Gastrocnemius medialis (tissue), 4 donors: ENCODE results near the gene OXA1L.

ENCODE experiments used
- CTCF ChIP-seq, 5 experiments: fragments of 450-650 bp in 3 of 5; fragments of 200-600 bp in 2 of 5; sonication (generic) in 2 of 5; IDR thresholded peaks in 4 of 5; conservative IDR thresholded peaks in 1 of 5; 1 replicate in 4 of 5; 2 replicates in 1 of 5; pipeline ENCODE4 v1.5.1; 2016 to 2019; ENCODE audit warnings: antibody characterized with exemption in 5 of 5, mild to moderate bottlenecking in 3 of 5, moderate library complexity in 3 of 5
- POLR2A ChIP-seq, 2 donors: fragments of 450-650 bp; IDR thresholded peaks; one replicate each; pipeline ENCODE4 v1.6.1; 2017; ENCODE audit warnings: antibody characterized with exemption in 2 of 2, mild to moderate bottlenecking in 2 of 2, moderate library complexity in 2 of 2

- TF ChIP-seq CTCF (IDR thresholded peaks at IDR 0.05 in 4 of 5, conservative IDR thresholded peaks at IDR 0.05 in 1 of 5) (no peak), POLR2A (IDR thresholded peaks at IDR 0.05) (no peak)
Measured at GRCh38 chr14:22772725-22773124, 6.2 kb downstream of the OXA1L start.
